Measurements from ENCODE around the gene MSANTD2.

Gene MSANTD2

DNA sequence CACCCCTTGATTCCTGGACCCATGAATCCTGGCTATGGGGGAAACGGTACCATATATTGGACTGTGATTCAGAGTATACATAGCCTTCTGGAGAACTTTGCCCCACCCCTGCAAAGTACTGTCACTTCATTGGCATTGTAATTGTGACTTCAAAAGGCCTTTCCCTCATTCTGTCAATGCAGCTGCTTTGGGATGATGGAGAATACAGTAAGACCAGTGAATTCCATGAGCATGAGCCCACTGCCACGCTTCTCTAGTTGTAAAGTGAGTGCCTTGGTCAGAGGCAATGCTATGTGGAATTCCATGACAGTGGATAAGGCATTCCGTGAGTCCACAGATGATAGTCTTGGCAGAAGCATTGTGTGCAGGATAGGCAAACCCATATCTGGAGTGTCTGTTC lies 25.7 kb upstream of the MSANTD2 start:
- Histone ChIP-seq H3K27me3 (ENCODE audit: insufficient read depth, poor library complexity, severe bottlenecking) (peaks cover 5% of the 10 kb centered on the region), H3K4me3 (replicated peaks; ENCODE audit: insufficient read depth, low read length) (no peak overlapping the region), H3K27ac (replicated peaks) (no peak overlapping the region)
- DNase-seq (ENCODE audit: low read depth in 1 of 2, low spot score in 1 of 2), result no peak
- TF ChIP-seq, protein P1, sequence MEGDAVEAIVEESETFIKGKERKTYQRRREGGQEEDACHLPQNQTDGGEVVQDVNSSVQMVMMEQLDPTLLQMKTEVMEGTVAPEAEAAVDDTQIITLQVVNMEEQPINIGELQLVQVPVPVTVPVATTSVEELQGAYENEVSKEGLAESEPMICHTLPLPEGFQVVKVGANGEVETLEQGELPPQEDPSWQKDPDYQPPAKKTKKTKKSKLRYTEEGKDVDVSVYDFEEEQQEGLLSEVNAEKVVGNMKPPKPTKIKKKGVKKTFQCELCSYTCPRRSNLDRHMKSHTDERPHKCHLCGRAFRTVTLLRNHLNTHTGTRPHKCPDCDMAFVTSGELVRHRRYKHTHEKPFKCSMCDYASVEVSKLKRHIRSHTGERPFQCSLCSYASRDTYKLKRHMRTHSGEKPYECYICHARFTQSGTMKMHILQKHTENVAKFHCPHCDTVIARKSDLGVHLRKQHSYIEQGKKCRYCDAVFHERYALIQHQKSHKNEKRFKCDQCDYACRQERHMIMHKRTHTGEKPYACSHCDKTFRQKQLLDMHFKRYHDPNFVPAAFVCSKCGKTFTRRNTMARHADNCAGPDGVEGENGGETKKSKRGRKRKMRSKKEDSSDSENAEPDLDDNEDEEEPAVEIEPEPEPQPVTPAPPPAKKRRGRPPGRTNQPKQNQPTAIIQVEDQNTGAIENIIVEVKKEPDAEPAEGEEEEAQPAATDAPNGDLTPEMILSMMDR (IDR thresholded peaks at IDR 0.05; ENCODE audit: insufficient read depth, low read length), result no peak
- TF ChIP-seq, protein P2, sequence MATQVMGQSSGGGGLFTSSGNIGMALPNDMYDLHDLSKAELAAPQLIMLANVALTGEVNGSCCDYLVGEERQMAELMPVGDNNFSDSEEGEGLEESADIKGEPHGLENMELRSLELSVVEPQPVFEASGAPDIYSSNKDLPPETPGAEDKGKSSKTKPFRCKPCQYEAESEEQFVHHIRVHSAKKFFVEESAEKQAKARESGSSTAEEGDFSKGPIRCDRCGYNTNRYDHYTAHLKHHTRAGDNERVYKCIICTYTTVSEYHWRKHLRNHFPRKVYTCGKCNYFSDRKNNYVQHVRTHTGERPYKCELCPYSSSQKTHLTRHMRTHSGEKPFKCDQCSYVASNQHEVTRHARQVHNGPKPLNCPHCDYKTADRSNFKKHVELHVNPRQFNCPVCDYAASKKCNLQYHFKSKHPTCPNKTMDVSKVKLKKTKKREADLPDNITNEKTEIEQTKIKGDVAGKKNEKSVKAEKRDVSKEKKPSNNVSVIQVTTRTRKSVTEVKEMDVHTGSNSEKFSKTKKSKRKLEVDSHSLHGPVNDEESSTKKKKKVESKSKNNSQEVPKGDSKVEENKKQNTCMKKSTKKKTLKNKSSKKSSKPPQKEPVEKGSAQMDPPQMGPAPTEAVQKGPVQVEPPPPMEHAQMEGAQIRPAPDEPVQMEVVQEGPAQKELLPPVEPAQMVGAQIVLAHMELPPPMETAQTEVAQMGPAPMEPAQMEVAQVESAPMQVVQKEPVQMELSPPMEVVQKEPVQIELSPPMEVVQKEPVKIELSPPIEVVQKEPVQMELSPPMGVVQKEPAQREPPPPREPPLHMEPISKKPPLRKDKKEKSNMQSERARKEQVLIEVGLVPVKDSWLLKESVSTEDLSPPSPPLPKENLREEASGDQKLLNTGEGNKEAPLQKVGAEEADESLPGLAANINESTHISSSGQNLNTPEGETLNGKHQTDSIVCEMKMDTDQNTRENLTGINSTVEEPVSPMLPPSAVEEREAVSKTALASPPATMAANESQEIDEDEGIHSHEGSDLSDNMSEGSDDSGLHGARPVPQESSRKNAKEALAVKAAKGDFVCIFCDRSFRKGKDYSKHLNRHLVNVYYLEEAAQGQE (IDR thresholded peaks at IDR 0.05; ENCODE audit: insufficient replicate concordance, low read depth), result no peak
- no peak for TF ChIP-seq SPI1 (IDR thresholded peaks at IDR 0.05; ENCODE audit: borderline replicate concordance, low read depth)
- TF ChIP-seq POLR2AphosphoS5 (IDR thresholded peaks at IDR 0.05; ENCODE audit: low read depth), result no peak
- no peak for TF ChIP-seq GABPA (IDR thresholded peaks at IDR 0.05; ENCODE audit: low read depth)

DNA sequence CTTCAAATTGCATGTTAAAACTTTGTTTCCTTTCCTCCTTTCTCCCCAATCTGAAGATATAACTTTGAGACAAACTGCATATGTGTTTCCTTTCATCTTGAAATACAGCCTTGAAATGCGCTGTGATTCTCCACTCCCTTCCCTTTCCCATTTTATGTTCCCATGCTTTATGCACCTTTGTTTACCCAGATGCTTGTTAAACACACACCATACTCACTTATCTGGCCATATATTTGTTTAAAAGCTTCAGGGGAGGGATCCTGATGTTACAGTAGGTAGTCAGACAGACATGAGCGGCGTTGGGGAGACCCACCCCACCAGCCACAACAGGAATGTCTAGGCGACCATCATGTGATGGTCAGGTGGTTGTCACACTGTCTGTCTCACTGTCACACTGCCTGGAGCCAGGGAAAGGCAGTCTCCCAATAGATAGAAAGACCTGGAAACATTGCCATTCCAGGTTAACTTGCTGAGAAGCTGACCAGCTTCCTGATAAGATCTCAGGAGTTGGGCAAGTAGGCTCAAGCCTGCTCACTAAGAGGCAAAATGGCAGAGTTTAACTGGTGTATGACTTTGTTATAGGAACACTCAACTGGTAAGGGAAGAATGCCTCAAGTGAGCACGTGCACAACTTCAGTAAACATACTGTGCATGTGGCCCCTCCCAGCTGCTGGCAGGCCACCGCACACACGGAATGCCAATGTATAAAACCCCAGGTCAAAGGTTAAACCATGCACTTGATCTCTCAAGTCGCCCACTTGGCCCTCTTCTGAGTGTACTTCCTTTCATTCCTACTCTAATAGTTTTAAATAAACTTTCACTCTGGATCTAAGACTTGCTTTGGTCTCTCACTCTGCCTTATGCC lies 23.5 kb upstream of the MSANTD2 start:
- H3K27me3 ChIP-seq (ENCODE audit: insufficient read depth, poor library complexity, severe bottlenecking), result peaks cover 10% of the 10 kb centered on the region
- H3K27ac ChIP-seq (replicated peaks), result no peak overlapping the region
- no peak for DNase-seq (ENCODE audit: low read depth in 1 of 2, low spot score in 1 of 2)
- no peak overlapping the region for H3K4me3 ChIP-seq (replicated peaks; ENCODE audit: insufficient read depth, low read length)
- TF ChIP-seq, protein P2 (IDR thresholded peaks at IDR 0.05; ENCODE audit: insufficient replicate concordance, low read depth), result no peak
- TF ChIP-seq GABPA (IDR thresholded peaks at IDR 0.05; ENCODE audit: low read depth), result no peak

DNA sequence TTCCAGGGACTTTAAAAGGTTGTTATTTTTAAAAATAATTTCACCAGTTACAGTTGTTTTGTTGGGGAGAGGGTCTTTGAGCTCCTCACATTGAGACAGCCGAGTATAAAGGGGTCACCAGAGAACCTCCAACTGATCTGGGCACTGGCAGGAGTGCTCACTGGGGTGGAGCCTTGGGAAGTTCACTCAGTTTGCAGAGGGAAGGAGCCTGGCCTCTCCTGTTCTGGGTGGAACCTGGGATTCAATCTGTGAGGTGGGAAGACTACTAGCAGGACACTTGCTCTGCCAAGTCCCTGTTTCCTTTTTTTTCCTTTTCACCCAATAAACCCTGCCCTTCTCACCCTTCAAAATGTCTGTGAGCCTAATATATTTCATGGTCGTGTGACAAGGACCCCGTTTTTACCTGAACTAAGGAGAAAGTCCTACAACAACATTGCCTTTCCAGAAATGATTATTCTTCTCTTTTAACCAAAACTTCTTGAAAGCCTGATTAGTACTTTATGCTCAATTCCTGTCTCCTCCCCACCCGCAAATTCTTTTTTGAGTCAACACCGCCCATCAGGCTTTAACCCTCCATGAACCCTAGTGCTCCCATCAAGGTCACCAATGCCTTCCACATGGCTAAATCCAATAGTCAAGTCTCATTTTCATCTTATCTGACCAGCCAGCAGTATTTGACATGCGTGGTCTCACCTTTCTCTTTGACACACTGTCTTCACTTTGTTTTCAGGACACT lies 22.0 kb upstream of the MSANTD2 start:
- no peak for DNase-seq (ENCODE audit: low read depth in 1 of 2, low spot score in 1 of 2)
- TF ChIP-seq, protein P1 (IDR thresholded peaks at IDR 0.05; ENCODE audit: insufficient read depth, low read length), result no peak
- TF ChIP-seq SPI1 (IDR thresholded peaks at IDR 0.05; ENCODE audit: borderline replicate concordance, low read depth) (no peak), POLR2AphosphoS5 (IDR thresholded peaks at IDR 0.05; ENCODE audit: low read depth) (no peak), GABPA (IDR thresholded peaks at IDR 0.05; ENCODE audit: low read depth) (no peak)
- TF ChIP-seq, protein P2 (IDR thresholded peaks at IDR 0.05; ENCODE audit: insufficient replicate concordance, low read depth), result no peak
- Histone ChIP-seq H3K27ac (replicated peaks) (no peak overlapping the region), H3K27me3 (ENCODE audit: insufficient read depth, poor library complexity, severe bottlenecking) (peaks cover 10% of the 10 kb centered on the region), H3K4me3 (replicated peaks; ENCODE audit: insufficient read depth, low read length) (no peak overlapping the region)
